ENCODE results near the gene SSBP3. TPM values are rescaled to one million over a fixed set of nuclear protein-coding genes. Genes with fewer than 3 reads are reported as not detected.

The SSBP3 gene
- total RNA-seq, 3 donors from 2014 or later (not counting 1 experiment from before 2014, with no cell fraction given) = 162 to 224 (median 164) TPM

DNA sequence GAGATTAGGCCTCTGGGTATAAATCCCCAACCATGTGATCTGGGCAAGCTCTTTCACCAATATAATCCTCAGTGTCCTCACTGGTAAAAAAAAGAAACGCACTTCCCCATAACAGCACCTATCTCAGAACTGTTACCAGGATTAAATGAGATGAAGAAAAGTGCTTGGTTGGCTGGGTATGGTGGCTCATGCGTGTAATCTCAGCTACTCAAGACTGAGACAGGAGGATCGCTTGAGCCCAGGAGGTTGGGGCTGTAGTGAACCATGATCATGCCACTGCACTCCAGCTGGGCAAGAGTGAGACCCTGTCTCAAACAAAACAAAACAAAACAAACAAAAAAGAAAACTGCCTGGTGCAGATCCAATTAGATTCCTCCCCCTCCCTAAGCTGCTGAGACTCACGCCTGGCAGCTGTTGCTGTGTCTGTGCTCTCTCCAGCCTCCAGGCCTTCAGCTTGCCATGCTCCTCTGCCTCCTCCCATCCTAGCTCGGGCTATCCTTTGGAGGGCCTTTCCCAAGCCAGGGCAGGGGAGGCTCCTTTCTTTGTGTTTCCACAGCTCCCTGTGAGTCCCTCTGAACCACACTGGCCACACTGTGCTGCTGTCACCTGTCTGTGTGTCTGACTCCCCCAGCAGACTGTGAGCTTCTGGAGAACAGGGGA lies 225.4 kb downstream of the SSBP3 start:
- ATAC-seq = no peak
- no peak for DNase-seq
- intact Hi-C loops (cut with micrococcal nuclease) = no loop called here

DNA sequence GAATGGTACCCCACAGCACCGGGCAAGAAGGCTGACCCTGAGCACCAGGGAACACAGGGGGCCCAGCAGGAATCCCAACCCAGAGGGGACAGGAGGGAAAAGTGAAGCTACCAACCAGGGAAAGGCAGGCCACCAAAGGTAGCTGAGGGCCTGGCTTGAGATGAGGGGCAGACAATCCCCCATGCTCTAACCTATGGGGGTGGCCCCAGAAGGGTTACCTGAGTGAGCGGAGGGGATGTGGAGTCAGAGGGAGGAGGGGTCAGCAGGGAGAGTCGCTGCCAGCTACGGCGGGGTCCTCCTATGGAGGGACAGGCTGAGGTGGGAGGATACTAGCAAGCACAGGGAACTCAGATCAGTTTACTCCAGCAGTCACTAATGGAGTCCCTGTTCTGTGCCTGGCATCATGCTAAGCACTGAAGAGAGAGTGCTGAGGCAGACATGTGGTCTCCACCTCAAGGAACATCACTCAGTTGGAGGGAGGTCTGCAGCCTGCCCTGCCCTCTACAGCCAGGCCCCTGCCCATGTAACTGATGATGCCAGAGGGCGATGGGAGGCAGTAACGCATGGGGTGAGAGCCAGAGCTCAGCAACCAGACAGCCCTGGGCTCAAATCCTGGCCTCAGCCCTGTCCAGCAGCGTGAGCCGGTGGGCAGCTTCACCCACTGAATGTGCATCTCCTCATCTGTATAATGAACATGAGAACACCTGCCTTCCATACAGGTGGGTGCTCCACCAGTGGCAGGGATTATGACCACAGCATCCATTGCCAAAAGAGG lies 227.7 kb downstream of the SSBP3 start:
- H3K27me3 ChIP-seq (ENCODE audit: control insufficient read depth, insufficient read depth, low read length) = no peaks in the 10 kb centered on the region
- intact Hi-C loops (cut with micrococcal nuclease) = no loop called here
- peaks cover 3% of the 10 kb centered on the region for H3K4me1 ChIP-seq (ENCODE audit: control insufficient read depth, insufficient read depth, low read length)
- no peak for DNase-seq
- Mint-ChIP-seq H3K4me1 (no peaks in the 10 kb centered on the region), H3K4me3 (no peak overlapping the region), H3K9me3 (no peaks in the 10 kb centered on the region), H3K36me3 (no peaks in the 10 kb centered on the region), H3K27me3 (ENCODE audit: low read depth in 2 of 2) (no peaks in the 10 kb centered on the region), H3K27ac (no peak overlapping the region)
- ATAC-seq = no peak
- peaks cover 8% of the 10 kb centered on the region for H3K36me3 ChIP-seq (ENCODE audit: control insufficient read depth, insufficient read depth, low read length)
- H3K9me3 ChIP-seq (ENCODE audit: control insufficient read depth, insufficient read depth, low read length) = no peaks in the 10 kb centered on the region
- WGBS (ENCODE audit: insufficient coverage) = 90% methylated on average over 9 of the region's 9 CpGs
- no peak overlapping the region for H3K27ac ChIP-seq (ENCODE audit: low read length)
- no peak overlapping the region for H3K4me3 ChIP-seq (ENCODE audit: low read length)
- TF ChIP-seq, protein P1, sequence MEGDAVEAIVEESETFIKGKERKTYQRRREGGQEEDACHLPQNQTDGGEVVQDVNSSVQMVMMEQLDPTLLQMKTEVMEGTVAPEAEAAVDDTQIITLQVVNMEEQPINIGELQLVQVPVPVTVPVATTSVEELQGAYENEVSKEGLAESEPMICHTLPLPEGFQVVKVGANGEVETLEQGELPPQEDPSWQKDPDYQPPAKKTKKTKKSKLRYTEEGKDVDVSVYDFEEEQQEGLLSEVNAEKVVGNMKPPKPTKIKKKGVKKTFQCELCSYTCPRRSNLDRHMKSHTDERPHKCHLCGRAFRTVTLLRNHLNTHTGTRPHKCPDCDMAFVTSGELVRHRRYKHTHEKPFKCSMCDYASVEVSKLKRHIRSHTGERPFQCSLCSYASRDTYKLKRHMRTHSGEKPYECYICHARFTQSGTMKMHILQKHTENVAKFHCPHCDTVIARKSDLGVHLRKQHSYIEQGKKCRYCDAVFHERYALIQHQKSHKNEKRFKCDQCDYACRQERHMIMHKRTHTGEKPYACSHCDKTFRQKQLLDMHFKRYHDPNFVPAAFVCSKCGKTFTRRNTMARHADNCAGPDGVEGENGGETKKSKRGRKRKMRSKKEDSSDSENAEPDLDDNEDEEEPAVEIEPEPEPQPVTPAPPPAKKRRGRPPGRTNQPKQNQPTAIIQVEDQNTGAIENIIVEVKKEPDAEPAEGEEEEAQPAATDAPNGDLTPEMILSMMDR (IDR thresholded peaks at IDR 0.05) = no peak

More for the DNA sequence above, 225.4 kb downstream of the SSBP3 start:
- H3K4me1 Mint-ChIP-seq = no peaks in the 10 kb centered on the region
- H3K27ac Mint-ChIP-seq = no peak overlapping the region
- no peaks in the 10 kb centered on the region for H3K27me3 Mint-ChIP-seq (ENCODE audit: low read depth in 2 of 2)
- peaks cover 9% of the 10 kb centered on the region for H3K36me3 ChIP-seq (ENCODE audit: control insufficient read depth, insufficient read depth, low read length)
- no peaks in the 10 kb centered on the region for H3K27me3 ChIP-seq (ENCODE audit: control insufficient read depth, insufficient read depth, low read length)
- peaks cover 4% of the 10 kb centered on the region for H3K36me3 Mint-ChIP-seq
- 94% methylated on average over 4 of the region's 5 CpGs for WGBS (ENCODE audit: insufficient coverage)
- H3K4me3 ChIP-seq (ENCODE audit: low read length) = no peak overlapping the region
- no peaks in the 10 kb centered on the region for H3K9me3 ChIP-seq (ENCODE audit: control insufficient read depth, insufficient read depth, low read length)
- no peak overlapping the region for H3K27ac ChIP-seq (ENCODE audit: low read length)
- TF ChIP-seq, protein P1 (IDR thresholded peaks at IDR 0.05) = no peak
- no peak overlapping the region for H3K4me3 Mint-ChIP-seq
- H3K4me1 ChIP-seq (ENCODE audit: control insufficient read depth, insufficient read depth, low read length) = no peaks in the 10 kb centered on the region
- no peaks in the 10 kb centered on the region for H3K9me3 Mint-ChIP-seq

DNA sequence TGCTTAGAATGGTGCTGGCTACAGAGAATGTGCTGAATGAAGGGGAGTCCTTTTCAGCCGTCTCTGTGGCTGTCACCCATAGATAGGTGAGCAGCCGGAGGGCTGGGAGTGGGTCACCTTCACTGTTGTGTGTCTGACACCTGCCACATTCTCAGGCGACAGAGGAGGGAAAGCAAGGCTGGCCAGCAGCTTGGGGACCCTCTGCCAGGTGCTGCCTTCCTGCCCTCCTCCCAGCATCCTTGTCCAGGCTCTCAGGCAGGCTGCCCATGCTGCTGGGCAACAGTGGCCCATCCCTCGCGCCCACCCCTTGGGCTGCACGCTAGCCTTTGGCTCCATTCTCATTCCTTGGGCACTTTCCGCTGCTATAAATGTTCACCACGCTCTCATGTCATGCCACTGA lies 228.5 kb downstream of the SSBP3 start:
- H3K4me1 ChIP-seq (ENCODE audit: control insufficient read depth, insufficient read depth, low read length) = peaks cover 3% of the 10 kb centered on the region
- no peak for DNase-seq
- ATAC-seq = no peak
- H3K27me3 ChIP-seq (ENCODE audit: control insufficient read depth, insufficient read depth, low read length) = no peaks in the 10 kb centered on the region
- Mint-ChIP-seq H3K36me3 (no peaks in the 10 kb centered on the region), H3K27me3 (ENCODE audit: low read depth in 2 of 2) (no peaks in the 10 kb centered on the region), H3K4me3 (no peak overlapping the region), H3K4me1 (no peaks in the 10 kb centered on the region), H3K9me3 (no peaks in the 10 kb centered on the region), H3K27ac (no peak overlapping the region)
- no peaks in the 10 kb centered on the region for H3K9me3 ChIP-seq (ENCODE audit: control insufficient read depth, insufficient read depth, low read length)
- intact Hi-C loops (cut with micrococcal nuclease) = no loop called here
- H3K4me3 ChIP-seq (ENCODE audit: low read length) = no peak overlapping the region
- WGBS (ENCODE audit: insufficient coverage) = 95% methylated on average over 8 of the region's 8 CpGs
- H3K27ac ChIP-seq (ENCODE audit: low read length) = no peak overlapping the region
- TF ChIP-seq, protein P1 (IDR thresholded peaks at IDR 0.05) = no peak
- peaks cover 6% of the 10 kb centered on the region for H3K36me3 ChIP-seq (ENCODE audit: control insufficient read depth, insufficient read depth, low read length)

Data from natural killer cell (primary cell).